Measurements from ENCODE around the gene CLEC16A. TPM values are rescaled to one million over a fixed set of nuclear protein-coding genes. Genes with fewer than 3 reads are reported as not detected.

The CLEC16A gene
- total and polyA plus RNA-seq, 4 donors, result 14.3 to 44.4 (median 26.4) TPM

DNA sequence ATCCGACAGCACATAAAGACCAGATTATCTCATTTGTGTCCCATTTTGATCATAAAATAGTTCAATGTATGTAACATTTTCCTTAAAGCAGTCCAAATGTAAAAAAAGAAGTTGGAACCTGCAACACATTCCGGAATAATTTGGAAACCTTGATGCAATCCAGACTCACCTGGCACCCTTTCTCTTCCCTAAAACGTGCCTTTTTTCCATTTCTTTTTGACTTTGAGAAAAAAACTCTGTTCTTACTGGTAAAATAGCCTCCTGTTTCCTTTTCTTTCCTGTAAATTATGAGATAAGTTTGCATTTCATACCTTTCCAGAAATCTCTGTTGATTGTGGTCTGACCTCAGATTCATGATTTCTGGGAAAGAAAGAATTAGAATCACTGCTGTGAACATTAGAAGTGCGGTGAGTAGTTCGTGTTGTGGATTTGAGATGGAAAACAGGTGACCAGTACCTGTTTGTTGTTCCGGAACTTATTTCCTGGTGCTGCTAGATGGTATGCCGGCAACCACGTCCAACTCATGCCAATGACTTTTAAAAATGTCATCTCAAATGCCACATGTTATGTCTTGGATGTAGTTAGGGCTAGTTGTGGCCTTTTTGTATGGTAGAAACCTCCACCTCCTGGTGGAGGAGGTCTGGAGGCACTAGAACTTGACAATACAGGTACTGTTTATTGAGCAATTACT is 203.5 kb downstream of the CLEC16A start:
- TF ChIP-seq, protein P1, sequence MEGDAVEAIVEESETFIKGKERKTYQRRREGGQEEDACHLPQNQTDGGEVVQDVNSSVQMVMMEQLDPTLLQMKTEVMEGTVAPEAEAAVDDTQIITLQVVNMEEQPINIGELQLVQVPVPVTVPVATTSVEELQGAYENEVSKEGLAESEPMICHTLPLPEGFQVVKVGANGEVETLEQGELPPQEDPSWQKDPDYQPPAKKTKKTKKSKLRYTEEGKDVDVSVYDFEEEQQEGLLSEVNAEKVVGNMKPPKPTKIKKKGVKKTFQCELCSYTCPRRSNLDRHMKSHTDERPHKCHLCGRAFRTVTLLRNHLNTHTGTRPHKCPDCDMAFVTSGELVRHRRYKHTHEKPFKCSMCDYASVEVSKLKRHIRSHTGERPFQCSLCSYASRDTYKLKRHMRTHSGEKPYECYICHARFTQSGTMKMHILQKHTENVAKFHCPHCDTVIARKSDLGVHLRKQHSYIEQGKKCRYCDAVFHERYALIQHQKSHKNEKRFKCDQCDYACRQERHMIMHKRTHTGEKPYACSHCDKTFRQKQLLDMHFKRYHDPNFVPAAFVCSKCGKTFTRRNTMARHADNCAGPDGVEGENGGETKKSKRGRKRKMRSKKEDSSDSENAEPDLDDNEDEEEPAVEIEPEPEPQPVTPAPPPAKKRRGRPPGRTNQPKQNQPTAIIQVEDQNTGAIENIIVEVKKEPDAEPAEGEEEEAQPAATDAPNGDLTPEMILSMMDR (IDR thresholded peaks at IDR 0.05; ENCODE audit: control extremely low read depth, extremely low read depth), result no peak
- no peak for DNase-seq
- Histone ChIP-seq H3K36me3 (ENCODE audit: control insufficient read depth in 4 of 4, insufficient read depth in 4 of 4, low read length in 4 of 4) (peaks cover 0 to 6% (median 0%) of the 10 kb centered on the region in 4 donors), H3K4me1 (ENCODE audit: control insufficient read depth in 5 of 5, insufficient read depth in 5 of 5, low read length in 5 of 5) (peaks cover 0 to 26% (median 14%) of the 10 kb centered on the region in 5 donors), H3K27ac (ENCODE audit: low read depth in 1 of 2, low read length in 1 of 2) (no peak overlapping the region), H3K9me3 (ENCODE audit: control insufficient read depth in 4 of 4, insufficient read depth in 3 of 4, low read length in 3 of 4) (no peaks in the 10 kb centered on the region), H3K27me3 (ENCODE audit: control insufficient read depth in 3 of 3, insufficient read depth in 3 of 3, low read length in 2 of 3) (no peaks in the 10 kb centered on the region), H3K9ac (ENCODE audit: insufficient read depth in 1 of 2, low read length in 2 of 2) (no peak overlapping the region), H3K4me3 (no peak overlapping the region)
- no peak for ATAC-seq (ENCODE audit: insufficient read depth, low FRiP score)
- 82 to 91% methylated on average over 8 of the region's 8 CpGs for WGBS, 2 donors

DNA sequence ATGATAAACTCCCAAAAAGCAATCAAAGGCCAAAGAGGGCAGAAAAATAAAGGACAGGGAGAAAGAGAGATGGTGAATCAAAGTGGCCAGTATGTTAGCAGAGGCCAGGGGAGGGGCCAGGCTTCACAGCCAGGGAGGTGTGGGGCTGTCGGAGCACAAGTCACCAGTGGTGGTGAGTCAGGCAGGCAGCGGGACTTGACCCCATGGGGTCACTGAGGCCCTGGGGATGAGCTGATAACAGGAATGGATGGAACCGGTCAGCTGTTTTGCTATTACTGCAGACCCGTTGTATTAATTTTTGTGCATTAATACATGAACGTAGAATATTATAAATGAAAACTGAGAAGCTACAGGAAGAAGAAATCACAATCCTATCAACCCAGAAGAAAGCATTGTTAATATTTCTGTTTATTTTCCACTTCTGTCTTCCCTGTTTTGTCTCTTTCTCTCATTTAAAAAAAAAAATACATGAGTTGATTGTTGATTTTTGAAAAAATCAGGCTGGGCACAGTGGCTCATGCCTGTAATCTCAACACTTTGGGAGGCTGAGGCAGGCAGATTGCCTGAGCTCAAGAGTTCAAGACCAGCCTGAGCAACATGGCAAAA is 204.8 kb downstream of the CLEC16A start:
- Histone ChIP-seq H3K36me3 (ENCODE audit: control insufficient read depth in 4 of 4, insufficient read depth in 4 of 4, low read length in 4 of 4) (peaks cover 0 to 2% (median 0%) of the 10 kb centered on the region in 4 donors), H3K27me3 (ENCODE audit: control insufficient read depth in 3 of 3, insufficient read depth in 3 of 3, low read length in 2 of 3) (no peaks in the 10 kb centered on the region), H3K4me1 (ENCODE audit: control insufficient read depth in 5 of 5, insufficient read depth in 5 of 5, low read length in 5 of 5) (peaks cover 0 to 24% (median 12%) of the 10 kb centered on the region in 5 donors), H3K9ac (ENCODE audit: insufficient read depth in 1 of 2, low read length in 2 of 2) (no peak overlapping the region), H3K9me3 (ENCODE audit: control insufficient read depth in 4 of 4, insufficient read depth in 3 of 4, low read length in 3 of 4) (no peaks in the 10 kb centered on the region), H3K27ac (ENCODE audit: low read depth in 1 of 2, low read length in 1 of 2) (no peak overlapping the region), H3K4me3 (no peak overlapping the region)
- 90 to 96% methylated on average over 5 of the region's 5 CpGs for WGBS, 2 donors
- DNase-seq, result no peak
- TF ChIP-seq, protein P1 (IDR thresholded peaks at IDR 0.05; ENCODE audit: control extremely low read depth, extremely low read depth), result no peak
- no peak for ATAC-seq (ENCODE audit: insufficient read depth, low FRiP score)

DNA sequence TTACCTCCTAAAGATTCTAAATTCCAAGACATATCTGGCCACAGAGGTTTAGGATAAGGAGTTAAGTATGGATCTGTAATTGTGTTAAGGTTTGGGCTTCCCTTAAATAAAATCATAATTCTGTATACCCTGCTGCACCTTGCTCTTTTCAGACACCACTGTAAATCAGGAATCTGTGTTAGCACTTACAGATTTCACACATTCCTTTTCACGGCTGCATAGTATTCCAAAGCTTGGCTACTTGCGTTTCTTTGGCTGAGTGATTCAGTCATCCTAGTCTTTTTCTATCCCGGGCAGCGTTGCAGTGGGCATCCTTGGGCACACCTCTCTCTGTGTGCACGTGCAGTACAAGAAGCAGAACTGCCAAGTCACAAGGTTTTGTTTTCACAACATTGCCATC is 205.8 kb downstream of the CLEC16A start:
- no peak overlapping the region for H3K27ac ChIP-seq (ENCODE audit: low read depth in 1 of 2, low read length in 1 of 2)
- no peak for ATAC-seq (ENCODE audit: insufficient read depth, low FRiP score)
- TF ChIP-seq, protein P1 (IDR thresholded peaks at IDR 0.05; ENCODE audit: control extremely low read depth, extremely low read depth), result no peak
- no peak for DNase-seq
- WGBS, 2 donors, result 91 to 96% methylated on average over 5 of the region's 5 CpGs
- no peak overlapping the region for H3K9ac ChIP-seq (ENCODE audit: insufficient read depth in 1 of 2, low read length in 2 of 2)
- H3K36me3 ChIP-seq (ENCODE audit: control insufficient read depth in 4 of 4, insufficient read depth in 4 of 4, low read length in 4 of 4), result peaks cover 0 to 2% (median 0%) of the 10 kb centered on the region in 4 donors
- peaks cover 0 to 14% (median 4%) of the 10 kb centered on the region in 5 donors for H3K4me1 ChIP-seq (ENCODE audit: control insufficient read depth in 5 of 5, insufficient read depth in 5 of 5, low read length in 5 of 5)
- H3K9me3 ChIP-seq (ENCODE audit: control insufficient read depth in 4 of 4, insufficient read depth in 3 of 4, low read length in 3 of 4), result no peaks in the 10 kb centered on the region
- H3K4me3 ChIP-seq, result no peak overlapping the region
- H3K27me3 ChIP-seq (ENCODE audit: control insufficient read depth in 3 of 3, insufficient read depth in 3 of 3, low read length in 2 of 3), result no peaks in the 10 kb centered on the region

Data from lung (tissue), 12 donors.